ENCODE measurements around the gene SGSM1.

GRCh38 chr22:24944217-24944937 is 138.4 kb downstream of the SGSM1 start:
- TF ChIP-seq, protein P1, sequence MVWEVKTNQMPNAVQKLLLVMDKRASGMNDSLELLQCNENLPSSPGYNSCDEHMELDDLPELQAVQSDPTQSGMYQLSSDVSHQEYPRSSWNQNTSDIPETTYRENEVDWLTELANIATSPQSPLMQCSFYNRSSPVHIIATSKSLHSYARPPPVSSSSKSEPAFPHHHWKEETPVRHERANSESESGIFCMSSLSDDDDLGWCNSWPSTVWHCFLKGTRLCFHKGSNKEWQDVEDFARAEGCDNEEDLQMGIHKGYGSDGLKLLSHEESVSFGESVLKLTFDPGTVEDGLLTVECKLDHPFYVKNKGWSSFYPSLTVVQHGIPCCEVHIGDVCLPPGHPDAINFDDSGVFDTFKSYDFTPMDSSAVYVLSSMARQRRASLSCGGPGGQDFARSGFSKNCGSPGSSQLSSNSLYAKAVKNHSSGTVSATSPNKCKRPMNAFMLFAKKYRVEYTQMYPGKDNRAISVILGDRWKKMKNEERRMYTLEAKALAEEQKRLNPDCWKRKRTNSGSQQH (CRISPR knock-in tag; IDR thresholded peaks at IDR 0.05), result no peak
- TF ChIP-seq TEAD1 (CRISPR knock-in tag; IDR thresholded peaks at IDR 0.05), result no peak
- TF ChIP-seq CTCF (IDR thresholded peaks at IDR 0.05 in 2 of 3, conservative IDR thresholded peaks at IDR 0.05 in 1 of 3; ENCODE audit: insufficient read depth in 2 of 3, low read depth in 1 of 3, low read length in 3 of 3), result no peak
- no peak for TF ChIP-seq ZNF354B (CRISPR knock-in tag; IDR thresholded peaks at IDR 0.05)
- TF ChIP-seq, protein P2, sequence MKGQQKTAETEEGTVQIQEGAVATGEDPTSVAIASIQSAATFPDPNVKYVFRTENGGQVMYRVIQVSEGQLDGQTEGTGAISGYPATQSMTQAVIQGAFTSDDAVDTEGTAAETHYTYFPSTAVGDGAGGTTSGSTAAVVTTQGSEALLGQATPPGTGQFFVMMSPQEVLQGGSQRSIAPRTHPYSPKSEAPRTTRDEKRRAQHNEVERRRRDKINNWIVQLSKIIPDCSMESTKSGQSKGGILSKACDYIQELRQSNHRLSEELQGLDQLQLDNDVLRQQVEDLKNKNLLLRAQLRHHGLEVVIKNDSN (CRISPR knock-in tag; IDR thresholded peaks at IDR 0.05), result no peak
- TF ChIP-seq EZH2 (IDR thresholded peaks at IDR 0.05; ENCODE audit: borderline replicate concordance, low read depth, low read length), result no peak
- TF ChIP-seq ZBTB33 (CRISPR knock-in tag; IDR thresholded peaks at IDR 0.05), result no peak
- TF ChIP-seq, protein P3, sequence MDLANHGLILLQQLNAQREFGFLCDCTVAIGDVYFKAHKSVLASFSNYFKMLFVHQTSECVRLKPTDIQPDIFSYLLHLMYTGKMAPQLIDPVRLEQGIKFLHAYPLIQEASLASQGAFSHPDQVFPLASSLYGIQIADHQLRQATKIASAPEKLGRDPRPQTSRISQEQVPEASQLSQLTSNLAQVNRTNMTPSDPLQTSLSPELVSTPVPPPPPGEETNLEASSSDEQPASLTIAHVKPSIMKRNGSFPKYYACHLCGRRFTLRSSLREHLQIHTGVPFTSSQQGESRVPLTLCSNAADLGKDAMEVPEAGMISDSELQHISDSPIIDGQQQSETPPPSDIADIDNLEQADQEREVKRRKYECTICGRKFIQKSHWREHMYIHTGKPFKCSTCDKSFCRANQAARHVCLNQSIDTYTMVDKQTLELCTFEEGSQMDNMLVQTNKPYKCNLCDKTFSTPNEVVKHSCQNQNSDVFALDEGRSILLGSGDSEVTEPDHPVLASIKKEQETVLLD (IDR thresholded peaks at IDR 0.05), result no peak
- TF ChIP-seq CHD4 (IDR thresholded peaks at IDR 0.05; ENCODE audit: insufficient read depth, insufficient replicate concordance, low read depth, low read length, poor library complexity, severe bottlenecking), result no peak
- no peak for TF ChIP-seq FOS (IDR thresholded peaks at IDR 0.05; ENCODE audit: extremely low read depth, insufficient read length)
